OCI-LY1 (cell line): ENCODE measurements around the gene GLRX5.

Source experiments
- H2AFZ ChIP-seq: fragments of 200-600 bp; sonication (generic), shearing (Covaris generic); 2 replicates; pipeline ENCODE4 v1.6.0; 2014; ENCODE audit warnings: antibody characterized with exemption, mild to moderate bottlenecking, low read length
- H3F3A ChIP-seq: fragments of 200-600 bp; sonication (generic), shearing (Covaris generic); 2 replicates; pipeline ENCODE4 v1.6.0; 2014; ENCODE audit warnings: mild to moderate bottlenecking, antibody characterized with exemption, low read length, moderate library complexity; ENCODE audit not compliant: insufficient read depth
- H3K27ac ChIP-seq: fragments of 200-600 bp; sonication (generic); 2 replicates; pipeline ENCODE4 v1.5.1; 2014; ENCODE audit warnings: low read length, mixed run types, mild to moderate bottlenecking, low read depth; ENCODE audit not compliant: poor library complexity, severe bottlenecking
- H3K27me3 ChIP-seq: fragments of 200-600 bp; sonication (generic); 2 replicates; pipeline ENCODE4 v1.6.0; 2014; ENCODE audit warnings: antibody characterized with exemption, mild to moderate bottlenecking, low read length, moderate library complexity; ENCODE audit not compliant: insufficient read depth
- H3K36me3 ChIP-seq: fragments of 200-600 bp; sonication (generic); 2 replicates; pipeline ENCODE4 v1.6.1; 2014; ENCODE audit warnings: mild to moderate bottlenecking, antibody characterized with exemption, low read length, moderate library complexity, mixed read lengths; ENCODE audit not compliant: insufficient read depth
- H3K4me1 ChIP-seq: fragments of 200-600 bp; sonication (generic); 2 replicates; pipeline ENCODE4 v1.5.1; 2014; ENCODE audit warnings: mild to moderate bottlenecking, low read length, moderate library complexity; ENCODE audit not compliant: insufficient read depth, severe bottlenecking
- H3K4me2 ChIP-seq: fragments of 200-600 bp; sonication (generic), shearing (Covaris generic); 2 replicates; pipeline ENCODE4 v1.6.1; 2014; ENCODE audit warnings: low read length
- H3K4me3 ChIP-seq: fragments of 200-600 bp; sonication (generic); 2 replicates; pipeline ENCODE4 v1.5.1; 2014; ENCODE audit warnings: low read length, low read depth, mild to moderate bottlenecking, mixed read lengths; ENCODE audit not compliant: poor library complexity, severe bottlenecking
- H3K79me2 ChIP-seq: fragments of 200-600 bp; shearing (Covaris generic); 2 replicates; pipeline ENCODE4 v1.6.1; 2016; ENCODE audit warnings: mixed run types, low read length, mixed read lengths; ENCODE audit not compliant: insufficient read depth
- H3K9ac ChIP-seq: fragments of 200-600 bp; sonication (generic), shearing (Covaris generic); 2 replicates; pipeline ENCODE4 v1.6.1; 2014; ENCODE audit warnings: mild to moderate bottlenecking, low read length, mixed read lengths
- H3K9me2 ChIP-seq: fragments of 200-600 bp; sonication (generic), shearing (Covaris generic); 2 replicates; pipeline ENCODE4 v1.6.1; 2014; ENCODE audit warnings: low read depth, mild to moderate bottlenecking, low read length, mixed read lengths
- H3K9me3 ChIP-seq: fragments of 200-600 bp; shearing (Covaris generic); 2 replicates; pipeline ENCODE4 v1.6.1; 2014; ENCODE audit warnings: low read length, mixed read lengths
- H4K20me1 ChIP-seq: fragments of 200-600 bp; sonication (generic), shearing (Covaris generic); 2 replicates; pipeline ENCODE4 v1.6.0; 2016; ENCODE audit warnings: mild to moderate bottlenecking, low read length; ENCODE audit not compliant: insufficient read depth
- CTCF ChIP-seq: fragments of 200-600 bp; sonication (generic), shearing (Covaris generic); IDR thresholded peaks from 2 replicates; pipeline ENCODE4 v1.5.1; 2017; ENCODE audit warnings: mild to moderate bottlenecking, antibody characterized with exemption, low read length, moderate library complexity, mixed read lengths
- EZH2 ChIP-seq: fragments of 200-600 bp; sonication (generic), shearing (Covaris generic); IDR thresholded peaks from 2 replicates; pipeline ENCODE4 v1.8.0; 2017; ENCODE audit warnings: borderline replicate concordance, mixed run types, mild to moderate bottlenecking, antibody characterized with exemption, low read length, moderate library complexity, mixed read lengths

Gene GLRX5

GRCh38 chr14:95529216-95529615 lies 5.6 kb upstream of the GLRX5 start:
- no peak overlapping the region for H3K9ac ChIP-seq
- peaks cover 23% of the 10 kb centered on the region for H3K36me3 ChIP-seq
- H3K4me3 ChIP-seq = no peak overlapping the region
- H3K4me2 ChIP-seq = no peak overlapping the region
- H3K27ac ChIP-seq = no peak overlapping the region
- H3F3A ChIP-seq = no peaks in the 10 kb centered on the region
- no peaks in the 10 kb centered on the region for H3K27me3 ChIP-seq
- TF ChIP-seq CTCF = no peak
- TF ChIP-seq EZH2 = no peak
- H2AFZ ChIP-seq = no peak overlapping the region
- no peaks in the 10 kb centered on the region for H4K20me1 ChIP-seq
- peaks cover 33% of the 10 kb centered on the region for H3K4me1 ChIP-seq
- no peaks in the 10 kb centered on the region for H3K9me2 ChIP-seq
- peaks cover 33% of the 10 kb centered on the region for H3K79me2 ChIP-seq
- no peaks in the 10 kb centered on the region for H3K9me3 ChIP-seq

DNA sequence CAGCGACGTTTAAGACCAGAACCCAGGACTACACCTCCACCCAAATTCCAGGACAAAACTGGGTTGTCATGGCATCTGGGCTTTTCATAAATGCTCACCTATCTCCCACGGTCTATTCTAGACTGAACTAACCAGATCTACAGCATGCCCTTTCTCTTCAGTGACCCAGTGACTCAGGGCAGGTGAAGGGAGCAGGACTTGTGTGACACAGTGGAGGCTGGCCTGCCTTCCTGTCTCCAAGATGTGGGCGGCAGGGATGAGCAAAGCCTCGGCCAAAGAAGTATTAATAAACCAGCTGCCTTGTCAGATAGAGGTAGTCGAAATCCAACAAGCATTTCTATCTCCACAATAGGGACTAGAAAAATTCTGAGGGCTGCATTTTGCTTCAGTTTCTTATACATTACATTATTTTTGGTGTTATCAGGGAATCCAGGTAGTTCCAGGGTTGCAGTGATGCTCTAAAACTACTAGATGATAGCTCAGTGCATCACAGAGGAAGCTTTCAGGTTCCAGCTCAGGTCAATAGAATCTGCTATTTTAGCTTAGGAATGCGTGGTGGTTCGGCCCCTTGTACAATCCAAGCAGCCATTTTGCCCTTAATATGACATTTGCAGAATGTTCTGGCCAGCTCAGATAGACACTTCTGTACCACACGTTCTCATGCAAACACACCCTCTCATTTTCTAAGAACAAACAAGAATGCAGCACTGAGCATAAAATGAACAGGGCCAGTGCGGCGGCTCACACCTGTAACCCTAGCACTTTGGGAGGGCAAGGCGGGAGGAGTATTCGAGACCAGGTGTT lies 4.2 kb upstream of the GLRX5 start:
- H3K36me3 ChIP-seq = peaks cover 23% of the 10 kb centered on the region
- no peak overlapping the region for H2AFZ ChIP-seq
- no peaks in the 10 kb centered on the region for H3K9me2 ChIP-seq
- H3K4me3 ChIP-seq = no peak overlapping the region
- peaks cover 39% of the 10 kb centered on the region for H3K79me2 ChIP-seq
- H3K4me1 ChIP-seq = peaks cover 27% of the 10 kb centered on the region
- no peak overlapping the region for H3K9ac ChIP-seq
- no peaks in the 10 kb centered on the region for H4K20me1 ChIP-seq
- no peaks in the 10 kb centered on the region for H3K9me3 ChIP-seq
- H3F3A ChIP-seq = no peaks in the 10 kb centered on the region
- H3K27ac ChIP-seq = no peak overlapping the region
- no peaks in the 10 kb centered on the region for H3K27me3 ChIP-seq
- TF ChIP-seq CTCF (no peak), EZH2 (no peak)
- no peak overlapping the region for H3K4me2 ChIP-seq

DNA sequence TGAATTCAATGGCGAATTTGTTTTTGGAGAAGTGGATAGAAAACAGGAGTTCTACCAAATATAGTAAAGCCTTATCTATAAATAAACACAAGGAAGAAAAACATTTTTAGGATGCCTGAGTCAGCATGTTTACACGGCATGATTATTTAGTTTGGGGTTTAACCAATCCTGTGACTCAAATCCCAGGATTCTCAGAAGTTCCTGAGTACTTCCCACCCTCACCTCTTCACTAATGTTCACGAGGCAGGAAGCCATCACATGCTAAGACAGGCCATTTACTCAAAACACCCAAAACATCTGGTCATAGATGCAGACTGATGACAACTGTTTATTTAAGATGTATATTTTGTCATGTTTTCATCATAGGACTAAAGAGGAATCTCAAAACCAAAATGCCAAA lies 3.4 kb upstream of the GLRX5 start:
- Histone ChIP-seq H3K36me3 (peaks cover 23% of the 10 kb centered on the region), H3K27me3 (no peaks in the 10 kb centered on the region), H3K4me1 (peaks cover 35% of the 10 kb centered on the region), H2AFZ (no peak overlapping the region), H3F3A (no peaks in the 10 kb centered on the region), H3K9me2 (no peaks in the 10 kb centered on the region), H3K9me3 (no peaks in the 10 kb centered on the region), H4K20me1 (no peaks in the 10 kb centered on the region), H3K79me2 (peaks cover 47% of the 10 kb centered on the region), H3K4me2 (peak overlapping the region; percentile 84), H3K9ac (peak overlapping the region; percentile 89; the same call in 1 of the 2 replicates), H3K4me3 (peak overlapping the region; percentile 92), H3K27ac (no peak overlapping the region)
- no peak for TF ChIP-seq CTCF
- TF ChIP-seq EZH2 = no peak
